Measurements from ENCODE around the gene GBX1. TPM values are rescaled to one million over a fixed set of nuclear protein-coding genes. Genes with fewer than 3 reads are reported as not detected.

The GBX1 gene
- total RNA-seq, 1 experiment from 2014 or later, result not detected

- BruUV-seq (replicated peaks), result no TSS peak
- no peaks in the 10 kb centered on the region for H3K9me3 ChIP-seq
- H3K4me3 ChIP-seq (ENCODE audit: low read depth, low read length), result no peak overlapping the region
- no peaks in the 10 kb centered on the region for H3K27me3 ChIP-seq (replicated peaks; ENCODE audit: control insufficient read depth, insufficient read depth, low read length)
- H3K4me1 ChIP-seq, result no peaks in the 10 kb centered on the region
- Mint-ChIP-seq H3K9me3 (ENCODE audit: unreplicated experiment) (no peaks in the 10 kb centered on the region), H3K27ac (ENCODE audit: unreplicated experiment) (no peak overlapping the region), H3K27me3 (ENCODE audit: insufficient read depth, unreplicated experiment) (no peaks in the 10 kb centered on the region), H3K4me3 (ENCODE audit: unreplicated experiment) (no peak overlapping the region), H3K4me1 (ENCODE audit: low read depth, unreplicated experiment) (no peaks in the 10 kb centered on the region), H3K36me3 (ENCODE audit: insufficient read depth, unreplicated experiment) (peaks cover 51% of the 10 kb centered on the region)
- DNase-seq, result no peak
- intact Hi-C loops (cut with micrococcal nuclease; ENCODE audit: unreplicated experiment), result no loop called here
- ChIA-PET POLR2A (no interaction called here), CTCF (no interaction called here)
- TF ChIP-seq, protein P1, sequence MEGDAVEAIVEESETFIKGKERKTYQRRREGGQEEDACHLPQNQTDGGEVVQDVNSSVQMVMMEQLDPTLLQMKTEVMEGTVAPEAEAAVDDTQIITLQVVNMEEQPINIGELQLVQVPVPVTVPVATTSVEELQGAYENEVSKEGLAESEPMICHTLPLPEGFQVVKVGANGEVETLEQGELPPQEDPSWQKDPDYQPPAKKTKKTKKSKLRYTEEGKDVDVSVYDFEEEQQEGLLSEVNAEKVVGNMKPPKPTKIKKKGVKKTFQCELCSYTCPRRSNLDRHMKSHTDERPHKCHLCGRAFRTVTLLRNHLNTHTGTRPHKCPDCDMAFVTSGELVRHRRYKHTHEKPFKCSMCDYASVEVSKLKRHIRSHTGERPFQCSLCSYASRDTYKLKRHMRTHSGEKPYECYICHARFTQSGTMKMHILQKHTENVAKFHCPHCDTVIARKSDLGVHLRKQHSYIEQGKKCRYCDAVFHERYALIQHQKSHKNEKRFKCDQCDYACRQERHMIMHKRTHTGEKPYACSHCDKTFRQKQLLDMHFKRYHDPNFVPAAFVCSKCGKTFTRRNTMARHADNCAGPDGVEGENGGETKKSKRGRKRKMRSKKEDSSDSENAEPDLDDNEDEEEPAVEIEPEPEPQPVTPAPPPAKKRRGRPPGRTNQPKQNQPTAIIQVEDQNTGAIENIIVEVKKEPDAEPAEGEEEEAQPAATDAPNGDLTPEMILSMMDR (IDR thresholded peaks at IDR 0.05; ENCODE audit: insufficient read depth in 1 of 2, low read depth in 1 of 2, low read length in 1 of 2, severe bottlenecking in 1 of 2, unreplicated experiment in 1 of 2), result no peak
- peaks cover 6% of the 10 kb centered on the region for H3K36me3 ChIP-seq (ENCODE audit: control insufficient read depth, insufficient read depth, low read length)
Measured at GRCh38 chr7:151128144-151128543, 39.4 kb downstream of the GBX1 start.

- Mint-ChIP-seq H3K27ac (ENCODE audit: unreplicated experiment) (no peak overlapping the region), H3K9me3 (ENCODE audit: unreplicated experiment) (no peaks in the 10 kb centered on the region), H3K27me3 (ENCODE audit: insufficient read depth, unreplicated experiment) (no peaks in the 10 kb centered on the region), H3K36me3 (ENCODE audit: insufficient read depth, unreplicated experiment) (peaks cover 50% of the 10 kb centered on the region), H3K4me1 (ENCODE audit: low read depth, unreplicated experiment) (no peaks in the 10 kb centered on the region), H3K4me3 (ENCODE audit: unreplicated experiment) (no peak overlapping the region)
- intact Hi-C loops (cut with micrococcal nuclease; ENCODE audit: unreplicated experiment), result no loop called here
- POLR2A ChIA-PET, result no interaction called here
- Histone ChIP-seq H3K4me3 (ENCODE audit: low read depth, low read length) (no peak overlapping the region), H3K36me3 (ENCODE audit: control insufficient read depth, insufficient read depth, low read length) (peaks cover 6% of the 10 kb centered on the region), H3K4me1 (no peaks in the 10 kb centered on the region), H3K27me3 (replicated peaks; ENCODE audit: control insufficient read depth, insufficient read depth, low read length) (no peaks in the 10 kb centered on the region), H3K9me3 (no peaks in the 10 kb centered on the region)
- CTCF ChIA-PET, result interaction anchor here (0.6 kb wide), 1 partner anchor 1686 kb away, joined by 11 read pairs; no protein-coding TSS in a partner anchor
- TF ChIP-seq, protein P1 (IDR thresholded peaks at IDR 0.05; ENCODE audit: insufficient read depth in 1 of 2, low read depth in 1 of 2, low read length in 1 of 2, severe bottlenecking in 1 of 2, unreplicated experiment in 1 of 2), result no peak
- no peak for DNase-seq
- no TSS peak for BruUV-seq (replicated peaks)
Measured at GRCh38 chr7:151126491-151127137, 40.9 kb downstream of the GBX1 start.

DNA sequence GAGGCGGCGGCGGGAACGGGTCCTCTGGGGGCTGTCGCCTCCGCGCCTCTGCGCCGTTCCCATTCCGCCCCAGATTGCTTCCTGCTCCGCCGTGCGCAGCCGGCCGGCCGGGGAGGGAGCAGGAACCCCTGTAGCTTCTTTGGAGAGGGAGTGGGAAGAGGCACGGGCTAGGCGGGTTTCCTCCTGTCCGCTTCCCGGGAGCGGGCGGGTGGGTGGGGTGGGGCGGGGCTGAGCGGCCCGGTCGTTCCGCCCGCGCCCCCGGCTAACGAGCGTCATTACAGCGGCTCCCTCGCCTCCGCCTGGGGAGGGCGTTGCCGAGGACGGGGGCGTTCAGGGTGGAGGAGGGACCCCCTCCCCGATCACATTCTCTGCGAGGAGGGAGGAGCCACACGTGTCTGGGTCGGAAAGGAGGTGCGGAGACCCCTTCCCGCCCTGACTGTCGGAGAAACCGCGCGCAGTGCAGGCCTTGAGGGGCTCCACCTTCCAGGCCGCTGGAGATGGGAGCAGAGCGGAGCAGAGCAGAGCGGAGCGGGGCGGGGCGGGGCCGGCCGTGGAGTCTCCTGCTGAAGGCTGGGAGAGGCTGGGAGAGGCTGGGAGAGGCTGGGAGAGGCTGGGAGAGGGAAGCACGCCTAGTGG is 41.5 kb downstream of the GBX1 start:
- ChIA-PET CTCF (interaction anchor here (0.5 to 0.6 kb wide), 2 partner anchors 44 to 1686 kb away, joined by 3 to 11 read pairs; no protein-coding TSS in a partner anchor), POLR2A (no interaction called here)
- TF ChIP-seq, protein P1 (IDR thresholded peaks at IDR 0.05; ENCODE audit: insufficient read depth in 1 of 2, low read depth in 1 of 2, low read length in 1 of 2, severe bottlenecking in 1 of 2, unreplicated experiment in 1 of 2), result no peak
- DNase-seq, result no peak
- H3K4me3 Mint-ChIP-seq (ENCODE audit: unreplicated experiment), result no peak overlapping the region
- peaks cover 6% of the 10 kb centered on the region for H3K36me3 ChIP-seq (ENCODE audit: control insufficient read depth, insufficient read depth, low read length)
- H3K36me3 Mint-ChIP-seq (ENCODE audit: insufficient read depth, unreplicated experiment), result peaks cover 50% of the 10 kb centered on the region
- BruUV-seq (replicated peaks), result no TSS peak
- no peak overlapping the region for H3K27ac Mint-ChIP-seq (ENCODE audit: unreplicated experiment)
- no peaks in the 10 kb centered on the region for H3K9me3 ChIP-seq
- no peaks in the 10 kb centered on the region for H3K4me1 Mint-ChIP-seq (ENCODE audit: low read depth, unreplicated experiment)
- H3K27me3 Mint-ChIP-seq (ENCODE audit: insufficient read depth, unreplicated experiment), result no peaks in the 10 kb centered on the region
- intact Hi-C loops (cut with micrococcal nuclease; ENCODE audit: unreplicated experiment), result no loop called here
- no peaks in the 10 kb centered on the region for H3K4me1 ChIP-seq
- no peaks in the 10 kb centered on the region for H3K27me3 ChIP-seq (replicated peaks; ENCODE audit: control insufficient read depth, insufficient read depth, low read length)
- no peaks in the 10 kb centered on the region for H3K9me3 Mint-ChIP-seq (ENCODE audit: unreplicated experiment)
- H3K4me3 ChIP-seq (ENCODE audit: low read depth, low read length), result no peak overlapping the region
